NCI-H510A (cell line): Measurements from ENCODE around the gene CRABP2.

Experiments
- DNase-seq: peaks from one replicate; lab custom pipeline; 2025; lab: John Stamatoyannopoulos, UW

The CRABP2 gene

GRCh38 chr1:156741481-156741983, 36.1 kb upstream of the CRABP2 start:
- DNase-seq, result no peak

DNA sequence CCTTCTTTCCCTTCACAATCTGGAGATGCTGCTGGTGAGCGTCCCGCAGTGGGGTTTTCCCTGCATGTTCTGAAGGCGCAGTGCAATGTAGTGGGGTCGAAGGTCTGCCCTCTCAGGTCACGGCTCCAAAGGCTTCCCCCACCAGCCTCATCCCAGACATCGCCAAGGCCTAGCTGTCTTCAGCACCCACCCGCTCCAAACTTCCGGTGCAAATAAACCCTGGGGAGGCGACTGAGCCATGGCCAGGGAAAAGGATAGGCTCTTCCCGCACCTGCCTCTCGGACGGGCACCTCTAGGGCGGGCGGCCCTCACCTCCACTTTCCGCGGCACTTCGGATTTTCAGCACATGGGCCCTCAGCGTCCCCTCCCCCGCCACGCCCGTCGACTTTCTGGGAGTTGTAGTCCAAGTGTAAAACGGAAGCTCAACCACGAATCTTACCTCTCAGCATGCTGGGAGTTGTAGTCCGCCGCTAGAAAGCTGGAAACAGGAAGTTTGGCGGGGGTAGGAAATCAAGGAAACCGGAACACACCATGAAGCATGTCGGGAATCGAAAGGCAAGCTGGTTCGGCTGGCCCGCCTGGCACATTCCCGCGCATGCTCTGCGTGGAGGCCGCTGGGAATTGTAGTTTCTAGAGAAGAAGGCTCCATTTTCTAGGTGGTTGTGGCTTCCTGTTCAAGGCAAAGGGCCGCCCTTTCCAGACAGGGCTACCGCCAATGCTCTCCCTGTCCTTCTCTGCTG, 35.5 kb upstream of the CRABP2 start, which contains the start of gene MRPL24:
Gene MRPL24, minus strand, starts transcription at position 348 of the 740 bp plus-strand sequence. CDS start 2,384 bp downstream, outside the sequence.
- peak; percentile 100 for DNase-seq

- no peak for DNase-seq
These were observed 34.9 kb upstream of the CRABP2 start for GRCh38 chr1:156740237-156740740.

- DNase-seq, result no peak
These were observed 33.5 kb upstream of the CRABP2 start for GRCh38 chr1:156738916-156739315.

- no peak for DNase-seq
These were observed 33.0 kb upstream of the CRABP2 start for GRCh38 chr1:156738407-156738806.

GRCh38 chr1:156733989-156734584, 28.7 kb upstream of the CRABP2 start:
- no peak for DNase-seq

GRCh38 chr1:156728599-156729462, 23.4 kb upstream of the CRABP2 start, which contains the start of gene ISG20L2:
Gene ISG20L2, minus strand, starts transcription at chr1:156728766. Its CDS starts 1,114 bp downstream, at chr1:156727652.
- DNase-seq, result peak; percentile 96

DNA sequence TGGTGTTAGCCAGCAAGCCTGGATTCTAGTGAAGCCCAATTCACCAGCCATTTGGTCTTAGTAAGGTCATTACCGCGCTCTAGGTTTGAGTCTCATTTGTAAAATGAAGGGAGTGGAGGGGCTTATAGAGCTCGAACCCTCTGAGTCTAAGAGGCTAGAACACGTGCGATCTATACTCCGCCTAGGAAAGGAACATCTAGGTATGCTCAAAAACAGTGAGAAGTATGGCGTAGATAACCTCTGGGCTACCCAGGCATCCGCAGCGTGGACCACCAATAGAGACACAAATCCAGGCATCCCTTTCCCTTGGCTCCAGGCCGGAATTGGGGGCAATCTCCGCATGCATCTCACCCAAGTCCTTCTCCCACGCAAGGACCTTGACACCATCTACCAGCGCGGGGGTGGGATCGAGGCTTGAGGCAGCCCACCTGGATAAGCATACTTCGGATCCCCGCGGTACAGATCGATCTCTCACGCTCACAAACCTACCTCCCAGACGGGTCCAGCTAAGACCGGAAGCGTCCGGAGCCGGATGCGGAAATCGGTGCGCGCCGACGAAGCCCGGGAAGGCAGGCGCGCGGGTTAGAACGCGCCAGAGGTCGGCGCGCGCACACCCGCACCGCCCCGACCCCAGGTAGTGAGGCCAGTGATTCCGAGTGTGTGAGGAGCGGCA, 22.7 kb upstream of the CRABP2 start, which contains the start of gene METTL25B:
Gene METTL25B, plus strand, starts transcription at position 544 of the 673 bp plus-strand sequence. CDS start 636 bp downstream, outside the sequence.
- peak; percentile 75 for DNase-seq

GRCh38 chr1:156727492-156727891, 22.1 kb upstream of the CRABP2 start:
- no peak for DNase-seq

DNA sequence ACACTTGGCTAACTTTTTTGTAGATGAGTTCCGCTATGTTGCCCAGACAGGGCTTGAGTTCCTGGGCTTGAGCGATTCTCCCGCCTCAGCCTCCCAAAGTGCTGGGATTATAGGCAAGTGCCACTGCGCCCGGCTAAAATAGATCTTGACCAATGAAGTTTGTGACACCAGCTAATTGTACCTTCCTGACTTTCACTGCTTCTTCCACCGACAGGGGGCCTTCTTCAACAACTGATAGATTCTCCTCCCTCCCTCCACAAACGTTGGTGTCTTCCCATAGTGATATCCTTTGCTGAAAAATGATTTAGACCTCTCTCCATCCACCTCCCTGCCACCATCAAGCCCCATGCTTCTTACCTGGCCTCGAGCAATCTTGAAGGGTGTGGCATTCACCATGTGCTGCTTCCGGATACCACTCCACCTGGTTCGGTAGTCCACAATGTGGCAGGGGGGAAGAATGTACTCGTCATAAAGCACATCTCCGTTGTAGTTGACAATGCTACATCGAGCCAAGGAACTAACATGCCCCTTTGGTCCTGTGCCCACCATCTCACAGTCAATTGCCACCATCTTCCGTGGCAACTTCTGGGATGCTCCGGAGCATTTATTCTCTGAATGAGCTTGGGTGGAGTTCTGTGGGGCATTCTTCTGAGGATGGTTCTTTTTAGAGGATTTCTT, 21.3 kb upstream of the CRABP2 start:
- DNase-seq, result peak; percentile 37

GRCh38 chr1:156725683-156726280, 20.4 kb upstream of the CRABP2 start:
- DNase-seq, result peak; percentile 73

DNA sequence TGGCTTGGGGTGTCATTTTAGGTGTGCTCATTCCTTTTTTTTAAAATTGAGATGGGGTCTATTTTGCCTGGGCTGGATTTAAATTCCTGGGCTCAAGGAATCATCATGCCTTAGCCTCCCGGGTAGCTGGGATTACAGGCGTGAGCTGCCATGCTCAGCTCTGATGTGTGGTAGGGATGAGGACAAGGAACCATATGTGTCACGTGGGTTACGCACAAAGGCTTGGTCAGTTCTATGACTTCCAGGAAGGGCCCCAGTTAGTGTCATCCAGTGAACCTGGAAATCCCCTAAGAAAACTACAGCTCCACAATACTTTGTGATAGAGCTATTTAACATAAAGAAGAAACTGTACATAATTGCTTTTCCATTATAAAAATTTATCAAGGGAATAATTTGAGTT, 16.2 kb upstream of the CRABP2 start:
- DNase-seq, result no peak

DNA sequence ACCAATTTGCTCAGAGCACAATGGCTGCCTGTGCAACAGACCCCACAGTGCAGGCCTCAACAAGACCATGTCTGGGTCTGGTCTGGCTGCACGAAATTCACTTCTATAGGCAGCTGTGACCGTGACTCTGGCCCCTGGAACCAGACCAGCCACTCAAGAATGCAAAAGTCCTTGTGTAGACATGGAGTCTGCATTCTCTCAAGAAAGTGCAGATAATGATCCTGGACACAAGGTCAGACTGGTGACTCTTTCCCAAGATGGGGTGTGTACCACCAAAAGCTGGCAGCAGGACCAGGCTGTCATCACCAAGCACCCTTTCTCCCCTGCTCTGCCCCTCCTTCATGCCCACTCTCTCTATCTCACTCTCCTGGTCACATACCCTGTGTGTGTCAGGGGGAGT, 15.7 kb upstream of the CRABP2 start:
- DNase-seq, result no peak

- no peak for DNase-seq
These were observed 12.0 kb upstream of the CRABP2 start for GRCh38 chr1:156717351-156717750.

DNA sequence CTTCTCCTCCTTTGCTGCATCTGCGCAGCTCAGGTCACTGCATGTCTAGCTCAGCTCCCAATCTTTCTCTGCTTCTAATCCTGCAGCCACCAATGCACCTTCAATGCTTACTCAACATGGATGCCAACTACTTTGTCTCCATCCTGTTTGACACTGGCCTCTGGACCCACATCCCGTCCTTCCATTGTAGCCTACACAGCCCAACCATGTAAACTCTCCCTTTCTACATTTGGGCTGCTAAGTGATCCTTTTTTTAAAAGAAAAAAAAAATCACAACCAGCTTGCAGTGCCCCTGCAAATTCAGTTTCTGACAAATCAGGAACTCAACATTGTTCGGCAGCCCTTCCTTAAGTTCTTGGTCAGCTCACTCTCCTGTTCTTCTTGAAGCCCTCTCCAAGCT, 9.4 kb upstream of the CRABP2 start:
- no peak for DNase-seq

- DNase-seq, result no peak
These were observed 7.2 kb upstream of the CRABP2 start for GRCh38 chr1:156712626-156713025.

- DNase-seq, result no peak
These were observed 5.8 kb upstream of the CRABP2 start for GRCh38 chr1:156711011-156711817.

GRCh38 chr1:156709757-156710489, 4.5 kb upstream of the CRABP2 start:
- DNase-seq, result no peak

GRCh38 chr1:156709031-156709430, 3.6 kb upstream of the CRABP2 start:
- no peak for DNase-seq
